ENCODE data around the gene STMN1. TPM values are rescaled to one million over a fixed set of nuclear protein-coding genes. Genes with fewer than 3 reads are reported as not detected.

STMN1 gene
- total RNA-seq, 1 experiment from 2014 or later: 349 TPM

- Histone ChIP-seq H3K4me1 (replicated peaks; ENCODE audit: insufficient read depth) (peaks cover 48% of the 10 kb centered on the region), H3K4me2 (peak within 1 kb of the TSS; percentile 80), H2AFZ (peak within 1 kb of the TSS; percentile 78), H3K27ac (peak within 1 kb of the TSS; percentile 71), H3K27me3 (ENCODE audit: insufficient read depth, low read depth) (no peaks in the 10 kb centered on the region), H3K9me3 (ENCODE audit: insufficient read depth, low read depth) (no peaks in the 10 kb centered on the region), H3K9me2 (ENCODE audit: insufficient read depth) (no peaks in the 10 kb centered on the region), H3K79me2 (ENCODE audit: low read depth) (peaks cover 27% of the 10 kb centered on the region), H3K4me3 (peak within 1 kb of the TSS; percentile 71), H3F3A (ENCODE audit: insufficient read depth, low read depth) (peaks cover 10% of the 10 kb centered on the region), H3K36me3 (ENCODE audit: low read depth) (no peaks in the 10 kb centered on the region), H4K20me1 (ENCODE audit: insufficient read depth) (no peaks in the 10 kb centered on the region)
- peak; percentile 38 to 85 for DNase-seq
- POLR2A ChIA-PET (ENCODE audit: unreplicated experiment): interaction anchor here (0.5 to 1.2 kb wide), 6 partner anchors 15 to 1459 kb away, joined by 3 to 28 read pairs (median 8); no protein-coding TSS in a partner anchor
- CTCF ChIA-PET: interaction anchor here (0.7 to 1.4 kb wide), 5 partner anchors 13 to 38 kb away, joined by 3 to 8 read pairs (median 3); no protein-coding TSS in a partner anchor
- intact Hi-C loops (cut with micrococcal nuclease; ENCODE audit: unreplicated experiment): loop anchor here (1.0 to 2.0 kb wide), 2 partner anchors 15 to 17 kb away; partner anchors contain the start of gene AUNIP
- BruUV-seq (replicated peaks): no TSS peak
- TF ChIP-seq CTCF (conservative IDR thresholded peaks at IDR 0.05) (no peak), EZH2 (IDR thresholded peaks at IDR 0.05; ENCODE audit: low read depth) (no peak)
Observed at GRCh38 chr1:25875154-25875855, 30.9 kb downstream of the STMN1 start, which contains the start of gene PAQR7. TSS of gene PAQR7 (minus strand) at chr1:25875708. CDS start at chr1:25863839, 11,869 bp downstream.

GRCh38 chr1:25874635-25875153 lies 31.5 kb downstream of the STMN1 start:
- H2AFZ ChIP-seq: peak overlapping the region; percentile 78
- intact Hi-C loops (cut with micrococcal nuclease; ENCODE audit: unreplicated experiment): loop anchor here (1.0 to 2.0 kb wide), 2 partner anchors 16 kb away; partner anchors contain the start of gene AUNIP
- H3K36me3 ChIP-seq (ENCODE audit: low read depth): no peaks in the 10 kb centered on the region
- no peaks in the 10 kb centered on the region for H3K27me3 ChIP-seq (ENCODE audit: insufficient read depth, low read depth)
- H3K4me3 ChIP-seq: peak overlapping the region; percentile 71
- H4K20me1 ChIP-seq (ENCODE audit: insufficient read depth): no peaks in the 10 kb centered on the region
- peaks cover 10% of the 10 kb centered on the region for H3F3A ChIP-seq (ENCODE audit: insufficient read depth, low read depth)
- peaks cover 27% of the 10 kb centered on the region for H3K79me2 ChIP-seq (ENCODE audit: low read depth)
- POLR2A ChIA-PET (ENCODE audit: unreplicated experiment): interaction anchor here (0.6 to 1.2 kb wide), 5 partner anchors 16 to 426 kb away, joined by 3 to 12 read pairs (median 4); partner anchors contain the start of gene MTFR1L
- no peaks in the 10 kb centered on the region for H3K9me3 ChIP-seq (ENCODE audit: insufficient read depth, low read depth)
- H3K27ac ChIP-seq: peak overlapping the region; percentile 71; the same call in 1 of the 2 replicates
- DNase-seq: no peak
- no peaks in the 10 kb centered on the region for H3K9me2 ChIP-seq (ENCODE audit: insufficient read depth)
- CTCF ChIA-PET: interaction anchor here (0.7 to 1.4 kb wide), 6 partner anchors 13 to 94 kb away, joined by 3 to 8 read pairs (median 4); no protein-coding TSS in a partner anchor
- peak overlapping the region; percentile 80 for H3K4me2 ChIP-seq
- peaks cover 41% of the 10 kb centered on the region for H3K4me1 ChIP-seq (replicated peaks; ENCODE audit: insufficient read depth)
- TF ChIP-seq CTCF (conservative IDR thresholded peaks at IDR 0.05) (no peak), EZH2 (IDR thresholded peaks at IDR 0.05; ENCODE audit: low read depth) (no peak)
- BruUV-seq (replicated peaks): no TSS peak

- CTCF ChIA-PET: interaction anchor here (0.7 kb wide), 1 partner anchor 94 kb away, joined by 7 read pairs; no protein-coding TSS in a partner anchor
- H3K27ac ChIP-seq: no peak overlapping the region
- no peak for DNase-seq
- peaks cover 27% of the 10 kb centered on the region for H3K79me2 ChIP-seq (ENCODE audit: low read depth)
- H3K9me3 ChIP-seq (ENCODE audit: insufficient read depth, low read depth): no peaks in the 10 kb centered on the region
- intact Hi-C loops (cut with micrococcal nuclease; ENCODE audit: unreplicated experiment): loop anchor here (2.0 kb wide), 1 partner anchor 15 kb away; the partner anchor contains the start of gene AUNIP
- peaks cover 10% of the 10 kb centered on the region for H3F3A ChIP-seq (ENCODE audit: insufficient read depth, low read depth)
- no peaks in the 10 kb centered on the region for H3K9me2 ChIP-seq (ENCODE audit: insufficient read depth)
- H3K36me3 ChIP-seq (ENCODE audit: low read depth): no peaks in the 10 kb centered on the region
- no peaks in the 10 kb centered on the region for H4K20me1 ChIP-seq (ENCODE audit: insufficient read depth)
- H2AFZ ChIP-seq: 0 out of 2 replicates have a peak overlapping the region, but pooled peaks have one; percentile 78
- POLR2A ChIA-PET (ENCODE audit: unreplicated experiment): interaction anchor here (0.6 to 0.9 kb wide), 3 partner anchors 18 to 426 kb away, joined by 3 to 6 read pairs (median 4); partner anchors contain the start of gene MTFR1L
- no peaks in the 10 kb centered on the region for H3K27me3 ChIP-seq (ENCODE audit: insufficient read depth, low read depth)
- peaks cover 37% of the 10 kb centered on the region for H3K4me1 ChIP-seq (replicated peaks; ENCODE audit: insufficient read depth)
- BruUV-seq (replicated peaks): no TSS peak
- TF ChIP-seq CTCF (conservative IDR thresholded peaks at IDR 0.05) (no peak), EZH2 (IDR thresholded peaks at IDR 0.05; ENCODE audit: low read depth) (no peak)
- H3K4me3 ChIP-seq: peak overlapping the region; percentile 71
- H3K4me2 ChIP-seq: peak overlapping the region; percentile 80
Observed at GRCh38 chr1:25874209-25874608, 32.0 kb downstream of the STMN1 start.
